H1 (cell line): ENCODE results near the gene HMCN1. TPM values are rescaled to one million over a fixed set of nuclear protein-coding genes. Genes with fewer than 3 reads are reported as not detected.

Source experiments
- ATF3 ChIP-seq: IDR thresholded peaks from 2 replicates; pipeline ENCODE4 v1.6.1; 2011; ENCODE audit warnings: low read depth, mild to moderate bottlenecking, low read length; ENCODE audit not compliant: insufficient read depth
- TAF1 ChIP-seq: IDR thresholded peaks from 2 replicates; pipeline ENCODE4 v1.6.1; 2011; ENCODE audit warnings: mild to moderate bottlenecking, low read depth, low read length
- polyA plus RNA-seq, 7 experiments: library from polyadenylated mRNA; depleted of rRNA in 3 of 7; stranded (reverse) in 5 of 7; unstranded in 2 of 7; fragments of >200 nt in 5 of 7; fragments of 200-250 nt in 2 of 7; gene quantifications; 1 replicate in 5 of 7; 2 replicates in 1 of 7; 4 replicates in 1 of 7; pipeline versions ENCODE4 v1.2.1 to v1.2.3, GENCODE V29; 2011 to 2013; ENCODE audit warnings: missing spikeins in 2 of 7, mixed read lengths in 2 of 7
- total RNA-seq: library from RNA; stranded (reverse); fragmentation: NEBNext Ultra II Directional; extraction: Animal tissue kit (Norgen Biotek cat#: 25700); gene quantifications from 2 replicates; pipeline ENCODE4 v1.2.1, GENCODE V29; 2021

HMCN1 gene
- total and polyA plus RNA-seq, 2 of the 8 experiments (the other 6 are each of a cell fraction or from before 2014, with no cell fraction given) = 13.8 to 14.6 TPM

- no peak for TF ChIP-seq TAF1
- no peak for TF ChIP-seq ATF3
Measured at GRCh38 chr1:186066411-186066810, 332.2 kb downstream of the HMCN1 start (continued).
